Measurements from ENCODE around the gene FAM53B.
"Not testable (repeated sequence)": the region's sequence is repeated elsewhere in the genome, so short reads cannot be mapped to it uniquely, and the experiment has no call there.

The FAM53B gene

DNA sequence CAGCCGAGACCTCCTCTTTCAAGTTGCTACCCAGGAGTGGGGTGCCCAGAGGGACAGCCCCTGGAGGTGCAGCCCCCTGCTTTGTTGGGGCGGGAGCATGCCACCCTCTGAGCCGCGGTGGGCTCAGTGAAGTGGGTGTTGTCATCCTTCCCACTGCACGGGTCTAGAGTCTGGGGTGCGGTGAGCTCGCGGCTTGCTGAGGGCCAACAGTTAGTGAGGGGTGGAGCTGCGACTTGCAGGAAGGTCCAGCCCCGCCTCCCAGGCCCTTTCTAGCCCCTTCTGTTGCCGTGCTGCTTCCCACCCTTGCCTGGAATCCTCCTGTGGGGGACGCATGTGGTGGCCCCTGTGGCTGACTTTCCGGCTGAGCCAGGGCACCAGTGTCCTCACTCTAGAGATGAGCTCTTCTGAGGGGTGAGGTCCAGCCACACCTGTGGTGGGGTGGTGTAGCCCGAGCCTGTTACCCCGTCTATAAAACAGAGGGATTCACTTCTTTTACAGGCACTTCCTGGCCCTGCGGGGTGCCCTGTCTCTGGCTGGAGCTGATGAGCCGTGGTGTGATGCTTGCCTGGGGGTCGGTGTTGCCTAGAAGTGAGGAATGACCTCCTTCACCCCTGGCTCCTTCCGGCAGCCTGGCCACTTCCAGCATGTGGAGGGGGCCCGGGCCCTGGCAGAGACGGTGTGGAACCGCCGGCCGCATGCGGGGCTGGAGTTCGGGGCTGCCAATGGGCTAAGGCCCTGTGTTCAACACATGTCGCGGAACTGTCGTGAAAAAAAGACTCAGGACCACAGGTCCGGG lies 127.9 kb downstream of the FAM53B start:
- Histone ChIP-seq H3K36me3 (ENCODE audit: control insufficient read depth in 1 of 2, insufficient read depth in 2 of 2, low read length in 2 of 2) (peaks cover 0 to 27% of the 10 kb centered on the region in 2 donors), H3K9me3 (ENCODE audit: control insufficient read depth in 1 of 2, low read length in 2 of 2) (no peaks in the 10 kb centered on the region)

DNA sequence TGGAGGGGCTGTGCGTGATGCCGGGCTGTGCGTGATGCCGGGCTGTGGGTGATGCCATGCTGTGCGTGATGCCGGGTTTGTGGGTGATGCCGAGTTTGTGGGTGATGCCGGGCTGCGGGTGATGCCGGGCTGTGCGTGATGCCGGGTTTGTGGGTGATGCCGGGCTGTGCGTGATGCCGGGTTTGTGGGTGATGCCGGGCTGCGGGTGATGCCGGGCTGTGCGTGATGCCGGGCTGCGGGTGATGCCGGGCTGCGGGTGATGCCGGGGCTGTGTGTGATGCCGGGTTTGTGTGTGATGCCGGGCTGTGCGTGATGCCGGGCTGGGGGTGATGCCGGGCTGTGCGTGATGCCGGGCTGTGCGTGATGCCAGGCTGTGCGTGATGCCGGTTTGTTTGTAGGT lies 128.9 kb downstream of the FAM53B start:
- Histone ChIP-seq H3K36me3 (ENCODE audit: control insufficient read depth in 1 of 2, insufficient read depth in 2 of 2, low read length in 2 of 2) (peaks cover 0 to 21% of the 10 kb centered on the region in 2 donors), H3K9me3 (ENCODE audit: control insufficient read depth in 1 of 2, low read length in 2 of 2) (no peaks in the 10 kb centered on the region), H3K4me3 (ENCODE audit: low read depth in 1 of 2, low read length in 2 of 2) (no peak overlapping the region), H3K27ac (ENCODE audit: low read depth, low read length) (no peak overlapping the region), H3K4me1 (ENCODE audit: control insufficient read depth in 1 of 2, insufficient read depth in 2 of 2, low read length in 2 of 2) (peaks cover 0 to 4% of the 10 kb centered on the region in 2 donors), H3K27me3 (ENCODE audit: control insufficient read depth in 1 of 2, insufficient read depth in 2 of 2, low read length in 2 of 2) (no peaks in the 10 kb centered on the region), H3K9ac (ENCODE audit: low read depth in 1 of 2, low read length in 2 of 2) (no peak overlapping the region)

More for the DNA sequence above, 127.9 kb downstream of the FAM53B start:
- Histone ChIP-seq H3K9ac (ENCODE audit: low read depth in 1 of 2, low read length in 2 of 2) (no peak overlapping the region), H3K4me3 (ENCODE audit: low read depth in 1 of 2, low read length in 2 of 2) (no peak overlapping the region), H3K27ac (ENCODE audit: low read depth, low read length) (no peak overlapping the region), H3K27me3 (ENCODE audit: control insufficient read depth in 1 of 2, insufficient read depth in 2 of 2, low read length in 2 of 2) (no peaks in the 10 kb centered on the region), H3K4me1 (ENCODE audit: control insufficient read depth in 1 of 2, insufficient read depth in 2 of 2, low read length in 2 of 2) (peaks cover 0 to 5% of the 10 kb centered on the region in 2 donors)

DNA sequence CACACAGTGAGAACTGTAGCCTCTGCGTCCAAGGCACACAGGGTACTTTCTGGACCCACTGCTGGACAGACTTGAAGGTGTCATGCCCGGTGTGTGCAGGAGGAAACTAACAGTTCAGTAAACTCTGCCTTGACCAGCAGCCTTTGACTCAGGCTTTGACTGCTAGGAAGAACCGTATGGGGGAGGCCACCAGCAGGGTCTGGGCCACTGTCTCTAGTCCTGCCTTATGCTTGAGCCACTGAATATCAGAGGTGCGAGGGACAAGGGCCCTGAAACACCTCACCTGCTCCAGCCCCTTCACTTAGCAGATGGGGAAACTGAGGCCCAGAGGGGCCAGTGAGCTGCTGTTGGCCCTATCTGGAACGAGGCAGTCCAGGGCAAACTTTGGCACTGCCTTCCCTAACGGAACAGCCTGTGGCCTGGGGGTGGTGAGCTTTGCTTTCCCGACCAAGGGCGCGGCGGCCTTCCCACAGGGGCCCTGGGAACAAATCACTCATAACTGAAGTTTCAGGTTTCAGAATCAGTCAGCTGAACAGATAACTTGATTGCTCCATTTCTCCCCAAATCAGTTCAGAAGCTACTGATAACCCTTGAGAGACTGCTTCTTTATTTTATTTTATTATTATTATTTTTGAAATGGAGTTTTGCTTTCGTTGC lies 130.0 kb downstream of the FAM53B start:
- peaks cover 0 to 2% of the 10 kb centered on the region in 2 donors for H3K4me1 ChIP-seq (ENCODE audit: control insufficient read depth in 1 of 2, insufficient read depth in 2 of 2, low read length in 2 of 2)
- H3K4me3 ChIP-seq (ENCODE audit: low read depth in 1 of 2, low read length in 2 of 2) = no peak overlapping the region
- H3K27ac ChIP-seq (ENCODE audit: low read depth, low read length) = no peak overlapping the region

DNA sequence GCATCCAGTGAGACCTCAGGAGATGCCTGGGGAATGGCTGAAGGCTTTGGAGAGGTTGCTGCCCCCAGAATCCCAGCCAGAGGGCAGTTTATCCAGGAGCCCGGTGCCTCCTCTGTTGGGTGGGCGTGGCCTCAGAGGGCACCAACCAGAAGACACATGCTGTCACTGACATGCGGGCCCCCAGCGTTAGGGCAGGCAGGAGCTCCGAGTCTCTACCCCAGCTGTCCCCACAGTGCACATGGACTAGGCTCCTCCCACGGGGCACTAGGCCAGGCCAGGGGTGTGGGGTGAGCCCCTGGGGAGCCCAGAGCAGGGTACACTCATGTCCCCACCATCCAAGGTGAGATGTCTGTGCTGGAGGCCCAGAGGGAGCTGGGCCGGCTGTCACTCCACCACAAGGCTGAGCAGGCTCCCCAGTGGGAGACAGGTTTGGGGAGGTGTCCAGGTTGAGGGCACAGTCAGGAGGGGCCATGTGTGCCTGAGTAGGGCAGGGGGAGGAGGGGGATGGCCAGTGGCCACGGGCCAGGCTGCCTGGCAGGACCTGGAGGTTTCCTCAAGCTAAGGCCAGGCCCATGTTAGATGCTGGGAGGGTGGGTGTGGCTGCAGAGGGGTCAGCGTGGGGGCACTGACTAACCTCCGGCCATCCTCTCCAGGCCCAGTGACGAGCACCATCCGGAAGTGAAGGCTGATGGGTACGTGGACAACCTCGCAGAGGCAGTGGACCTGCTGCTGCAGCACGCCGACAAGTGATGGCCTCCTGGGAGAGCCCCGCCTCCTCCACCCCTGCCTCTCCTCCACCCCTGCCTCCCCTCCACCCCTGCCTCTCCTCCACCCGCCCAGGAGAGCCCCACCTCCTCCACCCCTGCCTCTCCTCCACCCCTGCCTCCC lies 131.3 kb downstream of the FAM53B start:
- Histone ChIP-seq H3K27ac (ENCODE audit: low read depth, low read length) (no peak overlapping the region), H3K4me3 (ENCODE audit: low read depth in 1 of 2, low read length in 2 of 2) (no peak overlapping the region), H3K27me3 (ENCODE audit: control insufficient read depth in 1 of 2, insufficient read depth in 2 of 2, low read length in 2 of 2) (no peaks in the 10 kb centered on the region), H3K9ac (ENCODE audit: low read depth in 1 of 2, low read length in 2 of 2) (no peak overlapping the region), H3K4me1 (ENCODE audit: control insufficient read depth in 1 of 2, insufficient read depth in 2 of 2, low read length in 2 of 2) (peaks cover 0 to 2% of the 10 kb centered on the region in 2 donors), H3K36me3 (ENCODE audit: control insufficient read depth in 1 of 2, insufficient read depth in 2 of 2, low read length in 2 of 2) (peaks cover 0 to 10% of the 10 kb centered on the region in 2 donors), H3K9me3 (ENCODE audit: control insufficient read depth in 1 of 2, low read length in 2 of 2) (no peaks in the 10 kb centered on the region)

More for the DNA sequence above, 130.0 kb downstream of the FAM53B start:
- Histone ChIP-seq H3K36me3 (ENCODE audit: control insufficient read depth in 1 of 2, insufficient read depth in 2 of 2, low read length in 2 of 2) (peaks cover 0 to 20% of the 10 kb centered on the region in 2 donors), H3K9ac (ENCODE audit: low read depth in 1 of 2, low read length in 2 of 2) (no peak overlapping the region), H3K9me3 (ENCODE audit: control insufficient read depth in 1 of 2, low read length in 2 of 2) (no peaks in the 10 kb centered on the region), H3K27me3 (ENCODE audit: control insufficient read depth in 1 of 2, insufficient read depth in 2 of 2, low read length in 2 of 2) (no peaks in the 10 kb centered on the region)

DNA sequence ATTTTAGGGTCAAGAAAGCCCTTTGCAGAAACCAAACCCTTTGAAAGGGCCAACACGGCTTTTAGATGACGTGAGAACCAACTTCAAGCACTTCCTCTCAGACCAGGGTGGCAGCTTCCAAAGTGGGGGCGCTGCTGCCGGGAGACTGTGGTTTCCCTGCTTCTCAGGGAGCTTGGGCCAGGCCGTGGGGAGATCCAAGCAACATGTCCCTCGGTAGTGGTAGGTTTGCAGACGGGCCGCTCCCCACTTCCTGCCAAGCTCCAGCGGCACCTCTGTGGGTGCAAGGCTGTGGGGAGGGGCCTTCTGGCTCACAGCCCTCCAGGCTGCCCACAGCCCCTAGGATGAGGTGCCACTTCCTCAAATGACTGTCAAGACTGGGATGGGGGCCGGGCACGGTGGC lies 132.4 kb downstream of the FAM53B start:
- no peaks in the 10 kb centered on the region for H3K9me3 ChIP-seq (ENCODE audit: control insufficient read depth in 1 of 2, low read length in 2 of 2)
- no peak overlapping the region for H3K4me3 ChIP-seq (ENCODE audit: low read depth in 1 of 2, low read length in 2 of 2)
- H3K27ac ChIP-seq (ENCODE audit: low read depth, low read length) = no peak overlapping the region
- no peaks in the 10 kb centered on the region for H3K27me3 ChIP-seq (ENCODE audit: control insufficient read depth in 1 of 2, insufficient read depth in 2 of 2, low read length in 2 of 2)
- peaks cover 0 to 2% of the 10 kb centered on the region in 2 donors for H3K4me1 ChIP-seq (ENCODE audit: control insufficient read depth in 1 of 2, insufficient read depth in 2 of 2, low read length in 2 of 2)
- no peak overlapping the region for H3K9ac ChIP-seq (ENCODE audit: low read depth in 1 of 2, low read length in 2 of 2)
- H3K36me3 ChIP-seq (ENCODE audit: control insufficient read depth in 1 of 2, insufficient read depth in 2 of 2, low read length in 2 of 2) = peaks cover 0 to 2% of the 10 kb centered on the region in 2 donors

DNA sequence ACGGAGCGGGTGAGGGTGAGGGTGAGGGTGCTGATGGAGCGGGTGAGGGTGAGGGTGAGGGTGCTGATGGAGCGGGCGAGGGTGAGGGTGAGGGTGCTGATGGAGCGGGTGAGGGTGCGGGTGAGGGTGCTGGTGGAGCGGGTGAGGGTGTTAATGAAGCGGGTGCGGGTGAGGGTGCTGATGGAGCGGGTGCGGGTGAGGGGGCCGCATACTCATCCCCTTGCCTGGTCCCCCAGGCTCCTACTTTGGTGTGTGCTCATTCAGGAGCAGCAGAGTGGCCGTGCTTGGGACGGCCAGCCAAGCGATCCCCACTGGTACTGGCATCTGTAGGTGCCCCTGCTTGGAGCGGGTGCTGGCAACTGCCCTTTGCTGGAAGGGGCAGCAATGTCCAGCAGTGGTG lies 133.3 kb downstream of the FAM53B start:
- H3K9ac ChIP-seq (ENCODE audit: low read depth in 1 of 2, low read length in 2 of 2); H3K4me3 ChIP-seq (ENCODE audit: low read depth in 1 of 2, low read length in 2 of 2); H3K4me1 ChIP-seq (ENCODE audit: control insufficient read depth in 1 of 2, insufficient read depth in 2 of 2, low read length in 2 of 2); H3K9me3 ChIP-seq (ENCODE audit: control insufficient read depth in 1 of 2, low read length in 2 of 2); H3K36me3 ChIP-seq (ENCODE audit: control insufficient read depth in 1 of 2, insufficient read depth in 2 of 2, low read length in 2 of 2); H3K27me3 ChIP-seq (ENCODE audit: control insufficient read depth in 1 of 2, insufficient read depth in 2 of 2, low read length in 2 of 2); H3K27ac ChIP-seq (ENCODE audit: low read depth, low read length): not testable (repeated sequence)

DNA sequence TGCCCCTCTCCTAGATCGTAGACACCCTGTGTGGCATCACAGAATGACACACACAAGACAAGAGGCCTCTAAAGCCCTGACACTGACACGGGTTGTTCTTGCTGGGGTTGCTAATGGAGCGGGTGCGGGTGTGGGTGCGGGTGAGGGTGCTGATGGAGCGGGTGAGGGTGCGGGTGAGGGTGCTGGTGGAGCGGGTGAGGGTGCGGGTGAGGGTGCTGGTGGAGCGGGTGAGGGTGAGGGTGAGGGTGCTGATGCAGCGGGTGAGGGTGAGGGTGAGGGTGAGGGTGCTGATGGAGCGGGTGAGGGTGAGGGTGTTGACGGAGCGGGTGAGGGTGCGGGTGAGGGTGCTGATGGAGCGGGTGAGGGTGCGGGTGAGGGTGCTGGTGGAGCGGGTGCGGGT lies 134.0 kb downstream of the FAM53B start:
- not testable (repeated sequence) for H3K4me3 ChIP-seq (ENCODE audit: low read depth in 1 of 2, low read length in 2 of 2); H3K4me1 ChIP-seq (ENCODE audit: control insufficient read depth in 1 of 2, insufficient read depth in 2 of 2, low read length in 2 of 2); H3K9ac ChIP-seq (ENCODE audit: low read depth in 1 of 2, low read length in 2 of 2)

DNA sequence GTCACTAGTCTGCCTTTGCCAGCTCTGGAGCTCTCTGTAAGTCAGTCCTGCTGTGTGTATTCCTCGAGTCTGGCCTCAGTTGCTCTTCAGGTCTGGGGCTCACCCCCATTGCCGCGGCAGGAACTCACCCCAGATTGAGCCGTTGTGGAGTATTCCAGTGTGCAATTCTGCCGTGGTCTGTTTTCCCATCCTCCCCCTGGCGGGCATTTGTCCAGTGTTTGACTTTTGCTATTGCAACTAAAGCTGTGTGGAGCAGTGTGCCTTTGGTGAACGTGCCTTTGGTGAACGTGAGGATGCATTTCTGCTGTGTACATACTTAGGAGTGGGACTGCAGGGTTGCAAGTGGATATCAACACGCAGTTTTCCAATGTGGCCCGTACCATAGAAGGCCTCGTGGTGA lies 134.5 kb downstream of the FAM53B start:
- no peak overlapping the region for H3K27ac ChIP-seq (ENCODE audit: low read depth, low read length)
- H3K27me3 ChIP-seq (ENCODE audit: control insufficient read depth in 1 of 2, insufficient read depth in 2 of 2, low read length in 2 of 2) = no peaks in the 10 kb centered on the region
- H3K4me1 ChIP-seq (ENCODE audit: control insufficient read depth in 1 of 2, insufficient read depth in 2 of 2, low read length in 2 of 2) = peaks cover 0 to 2% of the 10 kb centered on the region in 2 donors
- no peaks in the 10 kb centered on the region for H3K9me3 ChIP-seq (ENCODE audit: control insufficient read depth in 1 of 2, low read length in 2 of 2)
- no peaks in the 10 kb centered on the region for H3K36me3 ChIP-seq (ENCODE audit: control insufficient read depth in 1 of 2, insufficient read depth in 2 of 2, low read length in 2 of 2)
- H3K4me3 ChIP-seq (ENCODE audit: low read depth in 1 of 2, low read length in 2 of 2) = no peak overlapping the region
- H3K9ac ChIP-seq (ENCODE audit: low read depth in 1 of 2, low read length in 2 of 2) = no peak overlapping the region

More for the DNA sequence above, 134.0 kb downstream of the FAM53B start:
- H3K9me3 ChIP-seq (ENCODE audit: control insufficient read depth in 1 of 2, low read length in 2 of 2); H3K36me3 ChIP-seq (ENCODE audit: control insufficient read depth in 1 of 2, insufficient read depth in 2 of 2, low read length in 2 of 2); H3K27me3 ChIP-seq (ENCODE audit: control insufficient read depth in 1 of 2, insufficient read depth in 2 of 2, low read length in 2 of 2); H3K27ac ChIP-seq (ENCODE audit: low read depth, low read length): not testable (repeated sequence)

DNA sequence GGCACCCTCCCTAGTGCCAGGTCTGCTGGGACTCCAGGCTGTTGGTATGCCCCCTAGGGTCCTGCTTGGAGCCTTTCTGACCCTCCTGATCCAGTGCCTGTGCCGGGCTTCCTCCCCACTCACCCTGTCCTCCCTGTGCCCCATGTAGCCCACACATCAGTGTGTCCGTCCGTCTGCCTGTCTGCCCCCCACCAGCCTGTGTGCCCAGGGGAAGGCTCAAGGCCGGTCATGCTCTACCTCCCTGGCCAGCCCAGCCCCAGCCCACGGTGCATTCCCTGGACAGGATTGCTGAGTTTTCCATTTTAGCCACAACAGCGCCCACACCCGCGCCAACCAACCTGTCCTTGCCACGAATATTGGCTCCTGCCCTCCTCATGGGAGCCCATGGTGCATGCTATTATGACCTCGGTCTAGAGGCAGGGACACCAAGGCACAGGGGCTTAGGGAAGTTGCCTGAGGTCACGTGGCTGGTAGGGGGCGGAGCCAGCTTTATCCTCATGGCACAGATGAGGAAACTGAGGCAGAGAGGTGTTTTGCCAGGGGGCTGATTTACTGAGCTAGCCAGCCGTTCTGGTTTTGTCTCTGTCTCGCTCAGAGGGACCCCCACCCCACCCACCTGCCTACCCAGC lies 136.0 kb downstream of the FAM53B start:
- H3K27me3 ChIP-seq (ENCODE audit: control insufficient read depth in 1 of 2, insufficient read depth in 2 of 2, low read length in 2 of 2) = no peaks in the 10 kb centered on the region
- peaks cover 0 to 2% of the 10 kb centered on the region in 2 donors for H3K4me1 ChIP-seq (ENCODE audit: control insufficient read depth in 1 of 2, insufficient read depth in 2 of 2, low read length in 2 of 2)
- H3K27ac ChIP-seq (ENCODE audit: low read depth, low read length) = no peak overlapping the region
- no peak overlapping the region for H3K9ac ChIP-seq (ENCODE audit: low read depth in 1 of 2, low read length in 2 of 2)
- H3K36me3 ChIP-seq (ENCODE audit: control insufficient read depth in 1 of 2, insufficient read depth in 2 of 2, low read length in 2 of 2) = no peaks in the 10 kb centered on the region
- H3K4me3 ChIP-seq (ENCODE audit: low read depth in 1 of 2, low read length in 2 of 2) = no peak overlapping the region
- H3K9me3 ChIP-seq (ENCODE audit: control insufficient read depth in 1 of 2, low read length in 2 of 2) = no peaks in the 10 kb centered on the region
